ENCODE results near the gene ARHGEF11. TPM values are rescaled to one million over a fixed set of nuclear protein-coding genes. Genes with fewer than 3 reads are reported as not detected.

The ARHGEF11 gene
- total and polyA plus RNA-seq, 2 donors (not counting 1 experiment from before 2014, with no cell fraction given) = 1.0 to 4.6 TPM

GRCh38 chr1:156998840-156999500, 46.6 kb downstream of the ARHGEF11 start:
- H3K27ac Mint-ChIP-seq = no peak overlapping the region
- ATAC-seq (ENCODE audit: low read depth) (no peak), DNase-seq (no peak)
- intact Hi-C loops (cut with micrococcal nuclease) = no loop called here
- H3K9ac ChIP-seq (ENCODE audit: low read length) = no peak overlapping the region
- no peaks in the 10 kb centered on the region for H3K9me3 ChIP-seq (ENCODE audit: control extremely low read depth in 1 of 3, control insufficient read depth in 2 of 3, insufficient read depth in 1 of 3, low read length in 2 of 3)
- H3K9me3 Mint-ChIP-seq (ENCODE audit: insufficient read depth) = no peaks in the 10 kb centered on the region
- WGBS (ENCODE audit: insufficient coverage) = 100% methylated on average over 2 of the region's 7 CpGs
- H3K4me3 Mint-ChIP-seq = no peak overlapping the region
- H3K36me3 ChIP-seq (replicated peaks in 1 of 2; ENCODE audit: control extremely low read depth in 1 of 2, control insufficient read depth in 1 of 2, extremely low read depth in 1 of 2, insufficient read depth in 2 of 2, low read length in 1 of 2) = no peaks in the 10 kb centered on the region
- no peaks in the 10 kb centered on the region for H3K4me1 ChIP-seq (ENCODE audit: control insufficient read depth in 2 of 2, insufficient read depth in 2 of 2, low read length in 2 of 2)
- TF ChIP-seq CTCF (IDR thresholded peaks at IDR 0.05) = no peak
- TF ChIP-seq EZH2 (IDR thresholded peaks at IDR 0.05; ENCODE audit: borderline replicate concordance, insufficient read depth, low read depth, low read length, poor library complexity, severe bottlenecking) = no peak
- peaks cover 35% of the 10 kb centered on the region for H3K27me3 Mint-ChIP-seq
- ChIA-PET POLR2A (no interaction called here), CTCF (no interaction called here)
- peaks cover 0 to 7% (median 3%) of the 10 kb centered on the region in 4 experiments for H3K27me3 ChIP-seq (replicated peaks in 1 of 4; ENCODE audit: control extremely low read depth in 1 of 4, control insufficient read depth in 3 of 4, insufficient read depth in 4 of 4, low read length in 3 of 4)
- H4K20me1 ChIP-seq (ENCODE audit: control insufficient read depth, insufficient read depth, low read length, poor library complexity, severe bottlenecking) = no peaks in the 10 kb centered on the region
- H3K4me3 ChIP-seq (ENCODE audit: control extremely low read depth in 1 of 5, extremely low read depth in 1 of 5, insufficient read depth in 1 of 5, low read depth in 2 of 5, low read length in 4 of 5) = no peak overlapping the region
- no peak overlapping the region for H3K27ac ChIP-seq (ENCODE audit: low read length in 2 of 2)
- H3K79me2 ChIP-seq (ENCODE audit: control insufficient read depth, insufficient read depth, low read length) = no peaks in the 10 kb centered on the region
- H2AFZ ChIP-seq (ENCODE audit: insufficient read depth, low read depth, low read length, poor library complexity, severe bottlenecking) = no peak overlapping the region
- H3K4me2 ChIP-seq (replicated peaks; ENCODE audit: low read depth, low read length, poor library complexity, severe bottlenecking) = no peak overlapping the region
- no peaks in the 10 kb centered on the region for H3K4me1 Mint-ChIP-seq

- H3K4me3 ChIP-seq (ENCODE audit: control extremely low read depth in 1 of 5, extremely low read depth in 1 of 5, insufficient read depth in 1 of 5, low read depth in 2 of 5, low read length in 4 of 5) = no peak overlapping the region
- H3K4me1 Mint-ChIP-seq = no peaks in the 10 kb centered on the region
Observed at GRCh38 chr1:156998301-156998700, 47.2 kb downstream of the ARHGEF11 start.

More at GRCh38 chr1:156998301-156998700, 47.2 kb downstream of the ARHGEF11 start:
- Mint-ChIP-seq H3K27me3 (peaks cover 36% of the 10 kb centered on the region), H3K4me3 (no peak overlapping the region), H3K27ac (no peak overlapping the region), H3K9me3 (ENCODE audit: insufficient read depth) (no peaks in the 10 kb centered on the region)
- no peaks in the 10 kb centered on the region for H3K79me2 ChIP-seq (ENCODE audit: control insufficient read depth, insufficient read depth, low read length)
- no peaks in the 10 kb centered on the region for H3K9me3 ChIP-seq (ENCODE audit: control extremely low read depth in 1 of 3, control insufficient read depth in 2 of 3, insufficient read depth in 1 of 3, low read length in 2 of 3)
- H3K27me3 ChIP-seq (replicated peaks in 1 of 4; ENCODE audit: control extremely low read depth in 1 of 4, control insufficient read depth in 3 of 4, insufficient read depth in 4 of 4, low read length in 3 of 4) = peaks cover 0 to 7% (median 3%) of the 10 kb centered on the region in 4 experiments
- ChIA-PET POLR2A (no interaction called here), CTCF (no interaction called here)
- H3K4me2 ChIP-seq (replicated peaks; ENCODE audit: low read depth, low read length, poor library complexity, severe bottlenecking) = no peak overlapping the region
- WGBS (ENCODE audit: insufficient coverage) = no CpG with 5 or more reads among the region's 3 CpGs
- no peaks in the 10 kb centered on the region for H3K4me1 ChIP-seq (ENCODE audit: control insufficient read depth in 2 of 2, insufficient read depth in 2 of 2, low read length in 2 of 2)
- TF ChIP-seq CTCF (IDR thresholded peaks at IDR 0.05) (no peak), EZH2 (IDR thresholded peaks at IDR 0.05; ENCODE audit: borderline replicate concordance, insufficient read depth, low read depth, low read length, poor library complexity, severe bottlenecking) (no peak)
- no peaks in the 10 kb centered on the region for H4K20me1 ChIP-seq (ENCODE audit: control insufficient read depth, insufficient read depth, low read length, poor library complexity, severe bottlenecking)
- H3K9ac ChIP-seq (ENCODE audit: low read length) = no peak overlapping the region
- no peak overlapping the region for H2AFZ ChIP-seq (ENCODE audit: insufficient read depth, low read depth, low read length, poor library complexity, severe bottlenecking)
- H3K27ac ChIP-seq (ENCODE audit: low read length in 2 of 2) = no peak overlapping the region
- no peaks in the 10 kb centered on the region for H3K36me3 ChIP-seq (replicated peaks in 1 of 2; ENCODE audit: control extremely low read depth in 1 of 2, control insufficient read depth in 1 of 2, extremely low read depth in 1 of 2, insufficient read depth in 2 of 2, low read length in 1 of 2)
- ATAC-seq (ENCODE audit: low read depth) (no peak), DNase-seq (no peak)
- intact Hi-C loops (cut with micrococcal nuclease) = no loop called here

All from B cell (primary cell).